ENCODE results near the gene LRRC4C. TPM values are rescaled to one million over a fixed set of nuclear protein-coding genes. Genes with fewer than 3 reads are reported as not detected.

The LRRC4C gene
- total and polyA plus RNA-seq, 2 experiments from 2014 or later = 0.35 to 1.1 TPM

DNA sequence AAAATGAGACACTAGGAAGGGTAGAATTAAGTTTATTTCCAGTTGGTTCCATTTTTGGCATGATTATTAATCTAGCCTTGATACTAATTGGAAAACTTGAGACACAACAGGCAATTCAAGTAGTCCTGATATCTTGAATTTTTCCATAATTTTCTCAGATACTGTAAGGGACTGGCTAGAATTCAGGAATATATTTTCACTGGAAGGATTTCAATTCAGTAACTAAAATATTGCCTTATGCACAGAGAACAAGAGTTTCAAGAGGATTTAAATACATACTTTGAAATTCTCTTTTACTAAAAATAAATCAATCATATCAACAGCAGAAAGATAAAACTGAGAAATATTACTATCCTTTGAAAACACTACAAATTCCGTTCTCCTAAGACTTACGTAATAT, 632.9 kb downstream of the LRRC4C start:
- no peak overlapping the region for H3K4me3 ChIP-seq
- no peaks in the 10 kb centered on the region for H3F3A ChIP-seq (replicated peaks; ENCODE audit: low read depth)
- DNase-seq (ENCODE audit: low spot score) (no peak), ATAC-seq (no peak)
- Mint-ChIP-seq H3K4me1 (peaks cover 5% of the 10 kb centered on the region; the same call in 2 of the 3 replicates), H3K36me3 (ENCODE audit: low read depth) (0 out of 3 replicates have a peak, but pooled peaks cover 2% of the 10 kb centered on the region), H3K27ac (no peak overlapping the region), H3K27me3 (ENCODE audit: insufficient read depth, low read depth, poor library complexity) (no peaks in the 10 kb centered on the region), H3K9me3 (peaks cover 2% of the 10 kb centered on the region; the same call in 1 of the 3 replicates), H3K4me3 (no peak overlapping the region)
- H2AFZ ChIP-seq = no peak overlapping the region
- no peak overlapping the region for H3K4me2 ChIP-seq
- H3K36me3 ChIP-seq (ENCODE audit: insufficient read depth) = no peaks in the 10 kb centered on the region
- H3K27me3 ChIP-seq (ENCODE audit: insufficient read depth) = no peaks in the 10 kb centered on the region
- H3K79me2 ChIP-seq (replicated peaks; ENCODE audit: insufficient read depth) = no peaks in the 10 kb centered on the region
- H4K20me1 ChIP-seq (replicated peaks; ENCODE audit: insufficient read depth) = no peaks in the 10 kb centered on the region
- H3K9me2 ChIP-seq (ENCODE audit: insufficient read depth) = no peaks in the 10 kb centered on the region
- no peaks in the 10 kb centered on the region for H3K4me1 ChIP-seq (ENCODE audit: insufficient read depth)
- TF ChIP-seq EZH2 (IDR thresholded peaks at IDR 0.05; ENCODE audit: low read depth, unreplicated experiment) (no peak), JUNB (IDR thresholded peaks at IDR 0.05; ENCODE audit: unreplicated experiment) (no peak), ZNF114 (CRISPR knock-in tag; IDR thresholded peaks at IDR 0.05) (no peak), EZH2phosphoT487 (IDR thresholded peaks at IDR 0.05; ENCODE audit: unreplicated experiment) (no peak), POLR2AphosphoS5 (IDR thresholded peaks at IDR 0.05; ENCODE audit: low read depth) (no peak), ZNF462 (CRISPR knock-in tag; IDR thresholded peaks at IDR 0.05) (no peak), CREB1 (CRISPR knock-in tag; IDR thresholded peaks at IDR 0.05; ENCODE audit: low read depth) (no peak)
- no peak overlapping the region for H3K27ac ChIP-seq (ENCODE audit: low read depth)

All from GM23338 (cell line).